Endothelial cell of umbilical vein (primary cell): ENCODE results near the gene CMTM3. TPM values are rescaled to one million over a fixed set of nuclear protein-coding genes. Genes with fewer than 3 reads are reported as not detected.

Source experiments
- BruUV-seq: library from RNA; stranded (reverse); fragments of 400-500 nt; replicated peaks from 2 replicates; lab custom pipeline; 2021; lab: Mats Ljungman, UMichigan
- CTCF ChIA-PET: fragments of 300-600, 350-600 bp; sonication (Branson Sonifier 250); formaldehyde crosslinking; loops from one replicate; lab custom pipeline; 2021; ENCODE audit warnings: antibody characterized with exemption, inconsistent platforms; lab: Charles Lee
- POLR2A ChIA-PET: fragments of 300-600, 350-600 bp; sonication (Branson Sonifier 250); formaldehyde crosslinking; loops from one replicate; lab custom pipeline; 2021; ENCODE audit warnings: antibody characterized with exemption, inconsistent platforms; lab: Charles Lee
- DNase-seq: peaks from one replicate; pipeline ENCODE4 v3.0.0-alpha.2; 2011; ENCODE audit warnings: low read depth, low spot score
- FAIRE-seq: peaks from 2 replicates; lab custom pipeline; 2011; peaks lifted over from hg19 to GRCh38; lab: Jason Lieb, UNC
- H2AFZ ChIP-seq: 2 replicates; pipeline ENCODE4 v1.6.0; 2012; ENCODE audit warnings: low read depth, low read length, control low read depth, inconsistent platforms
- H3K27ac ChIP-seq: 2 replicates; pipeline ENCODE4 v1.5.1; 2011; ENCODE audit warnings: low read depth, mild to moderate bottlenecking, control low read depth, low read length, moderate library complexity; ENCODE audit not compliant: insufficient read depth
- H3K27me3 ChIP-seq, 2 experiments: 2 replicates each; pipeline versions ENCODE4 v1.6.0 to v1.6.1; 2011; ENCODE audit warnings: low read length in 2 of 2, mixed read lengths in 1 of 2; ENCODE audit not compliant: control insufficient read depth in 2 of 2, insufficient read depth in 2 of 2
- H3K36me3 ChIP-seq, 2 experiments: 2 replicates in 1 of 2; 3 replicates in 1 of 2; pipeline ENCODE4 v1.5.1; 2011; ENCODE audit warnings: low read length in 2 of 2, mild to moderate bottlenecking in 1 of 2, moderate library complexity in 1 of 2; ENCODE audit not compliant: control insufficient read depth in 2 of 2, insufficient read depth in 2 of 2; ENCODE audit errors: extremely low read depth in 1 of 2
- H3K4me1 ChIP-seq: 3 replicates; pipeline ENCODE4 v1.5.1; 2011; ENCODE audit warnings: mild to moderate bottlenecking, low read length; ENCODE audit not compliant: control insufficient read depth, insufficient read depth; ENCODE audit errors: extremely low read depth
- H3K4me2 ChIP-seq: 2 replicates; pipeline ENCODE4 v1.6.1; 2011; ENCODE audit warnings: low read length, control low read depth, mixed read lengths; ENCODE audit not compliant: insufficient read depth
- H3K4me3 ChIP-seq, 3 experiments: fragments of 200-600 bp in 1 of 3; sonication (generic), shearing (Covaris generic) in 1 of 3; replicated peaks in 1 of 3; 2 replicates each; pipeline ENCODE4 v1.5.1; 2011 to 2016; ENCODE audit warnings: control low read depth in 3 of 3, low read length in 3 of 3, mild to moderate bottlenecking in 2 of 3, inconsistent platforms in 1 of 3, low read depth in 1 of 3, moderate library complexity in 1 of 3; ENCODE audit not compliant: insufficient read depth in 1 of 3
- H3K79me2 ChIP-seq: 2 replicates; pipeline ENCODE4 v1.6.0; 2012; ENCODE audit warnings: low read length, inconsistent platforms; ENCODE audit not compliant: control insufficient read depth, insufficient read depth
- H3K9ac ChIP-seq: replicated peaks from 2 replicates; pipeline ENCODE3; 2011; ENCODE audit warnings: low read length, control low read depth; ENCODE audit not compliant: insufficient read depth; ENCODE audit errors: extremely low read depth
- H3K9me1 ChIP-seq: replicated peaks from 3 replicates; pipeline ENCODE4 v1.6.0; 2011; ENCODE audit warnings: mild to moderate bottlenecking, low read length; ENCODE audit not compliant: control insufficient read depth, insufficient read depth; ENCODE audit errors: extremely low read depth
- H3K9me3 ChIP-seq: replicated peaks from 2 replicates; pipeline ENCODE4 v1.5.1; 2012; ENCODE audit warnings: low read length, inconsistent platforms; ENCODE audit not compliant: control insufficient read depth, insufficient read depth
- H4K20me1 ChIP-seq: replicated peaks from 2 replicates; pipeline ENCODE3; 2011; ENCODE audit warnings: mild to moderate bottlenecking, low read length; ENCODE audit not compliant: control insufficient read depth, insufficient read depth; ENCODE audit errors: extremely low read depth
- CTCF ChIP-seq, 2 donors: IDR thresholded peaks; 1 replicate in 1 of 2; 2 replicates in 1 of 2; pipeline ENCODE4 v1.5.1; 2011; ENCODE audit warnings: low read length in 2 of 2, mild to moderate bottlenecking in 2 of 2, moderate library complexity in 2 of 2, control low read depth in 1 of 2, inconsistent platforms in 1 of 2, low read depth in 1 of 2; ENCODE audit not compliant: insufficient read depth in 1 of 2; ENCODE audit errors: extremely low read depth in 1 of 2
- MAX ChIP-seq: IDR thresholded peaks from 2 replicates; pipeline ENCODE4 v1.6.1; 2011; ENCODE audit not compliant: insufficient read depth, insufficient read length
- POLR2AphosphoS5 ChIP-seq: IDR thresholded peaks from 2 replicates; pipeline ENCODE4 v1.6.1; 2012; ENCODE audit warnings: low read depth, mild to moderate bottlenecking, control low read depth, low read length, moderate library complexity; ENCODE audit not compliant: insufficient read depth
- dilution Hi-C: fragments of 300-500 bp; cut with MboI; formaldehyde crosslinking; loops from one replicate; pipeline ENCODE4 v1.15.0; 2019; ENCODE audit warnings: low sequenced_read_pairs; ENCODE audit not compliant: extremely low pct_ligation_motif_present
- intact Hi-C: fragments of 100-400 bp; cut with micrococcal nuclease; formaldehyde crosslinking; loops from one replicate; pipeline ENCODE4 v1.10.0; 2022
- polyA plus RNA-seq, 4 experiments: library from polyadenylated mRNA; depleted of rRNA in 3 of 4; stranded (reverse) in 3 of 4; unstranded in 1 of 4; fragments of >200 nt; gene quantifications; 2 replicates each; pipeline versions ENCODE4 v1.2.1 to v1.2.3, GENCODE V29; 2011 to 2012; ENCODE audit warnings: missing spikeins in 1 of 4
- total RNA-seq: library from RNA; stranded (reverse); gene quantifications from 2 replicates; pipeline ENCODE4 v1.2.3, GENCODE V29; 2021

CMTM3 gene
- total and polyA plus RNA-seq, 2 donors (not counting 3 experiments of a cell fraction or from before 2014, with no cell fraction given): 83.6 to 86.2 TPM

GRCh38 chr16:66649636-66650205 lies 45.2 kb downstream of the CMTM3 start:
- no peak overlapping the region for H3K27ac ChIP-seq
- intact Hi-C loops (loop anchor here (5.0 kb wide), 1 partner anchor 242 kb away; no protein-coding TSS in a partner anchor), dilution Hi-C loops (no loop called here)
- H3K36me3 ChIP-seq: no peaks in the 10 kb centered on the region
- FAIRE-seq (no peak), DNase-seq (no peak)
- H3K4me2 ChIP-seq: no peak overlapping the region
- H3K4me1 ChIP-seq: no peaks in the 10 kb centered on the region
- ChIA-PET CTCF (interaction anchor here (1.6 to 3.9 kb wide), 6 partner anchors 10 to 91 kb away, joined by 5 to 120 read pairs (median 14); no protein-coding TSS in a partner anchor), POLR2A (no interaction called here)
- H3K79me2 ChIP-seq: no peaks in the 10 kb centered on the region
- no peak overlapping the region for H3K9ac ChIP-seq
- H3K27me3 ChIP-seq: no peaks in the 10 kb centered on the region
- no peaks in the 10 kb centered on the region for H3K9me3 ChIP-seq
- no TSS peak for BruUV-seq
- no peak overlapping the region for H3K4me3 ChIP-seq
- H4K20me1 ChIP-seq: no peaks in the 10 kb centered on the region
- H3K9me1 ChIP-seq: no peaks in the 10 kb centered on the region
- no peak for TF ChIP-seq MAX
- H2AFZ ChIP-seq: no peak overlapping the region

GRCh38 chr16:66650707-66651473 lies 46.4 kb downstream of the CMTM3 start:
- FAIRE-seq: peak; percentile 93
- Histone ChIP-seq H3K4me3 (no peak overlapping the region), H2AFZ (peak overlapping the region; percentile 0), H3K79me2 (no peaks in the 10 kb centered on the region), H3K4me1 (no peaks in the 10 kb centered on the region), H3K4me2 (no peak overlapping the region), H3K9ac (no peak overlapping the region), H3K27ac (no peak overlapping the region), H4K20me1 (no peaks in the 10 kb centered on the region), H3K9me3 (no peaks in the 10 kb centered on the region), H3K9me1 (no peaks in the 10 kb centered on the region), H3K27me3 (no peaks in the 10 kb centered on the region), H3K36me3 (no peaks in the 10 kb centered on the region)
- dilution Hi-C loops (no loop called here), intact Hi-C loops (loop anchor here (5.0 kb wide), 1 partner anchor 244 kb away; no protein-coding TSS in a partner anchor)
- ChIA-PET CTCF (interaction anchor here (0.6 to 3.9 kb wide), 53 partner anchors 8 to 244 kb away, joined by 3 to 120 read pairs (median 4); partner anchors contain the start of genes CMTM4, DYNC1LI2 and NAE1), POLR2A (interaction anchor here (1.6 kb wide), 1 partner anchor 10 kb away, joined by 6 read pairs; no protein-coding TSS in a partner anchor)
- TF ChIP-seq POLR2AphosphoS5 (no peak), CTCF (IDR thresholded peaks at IDR 0.05; ENCODE audit: extremely low read depth in 1 of 2, insufficient read depth in 1 of 2, low read depth in 1 of 2, low read length in 2 of 2) (peak; percentile 94)
- peak; percentile 81 for DNase-seq
- no TSS peak for BruUV-seq
